HG02623 (cell line): ENCODE data around the gene HIBCH.
"Not testable (repeated sequence)": the region's sequence is repeated elsewhere in the genome, so short reads cannot be mapped to it uniquely, and the experiment has no call there.

Experiments used
- ATAC-seq: cut with Tn5 transposase; IDR thresholded peaks from one replicate; pipeline ENCODE4 v1.9.1; 2021; ENCODE audit warnings: moderate library complexity; ENCODE audit not compliant: unreplicated experiment

The HIBCH gene

GRCh38 chr2:190343536-190344275 is 24.1 kb upstream of the HIBCH start, which contains the start of gene INPP1:
TSS of gene INPP1 (plus strand) at chr2:190343589. CDS start at chr2:190360103, 16,514 bp downstream.
- ATAC-seq, result peak; percentile 51

- peak; percentile 37 for ATAC-seq
Measured at GRCh38 chr2:190343089-190343535, 23.5 kb upstream of the HIBCH start.

DNA sequence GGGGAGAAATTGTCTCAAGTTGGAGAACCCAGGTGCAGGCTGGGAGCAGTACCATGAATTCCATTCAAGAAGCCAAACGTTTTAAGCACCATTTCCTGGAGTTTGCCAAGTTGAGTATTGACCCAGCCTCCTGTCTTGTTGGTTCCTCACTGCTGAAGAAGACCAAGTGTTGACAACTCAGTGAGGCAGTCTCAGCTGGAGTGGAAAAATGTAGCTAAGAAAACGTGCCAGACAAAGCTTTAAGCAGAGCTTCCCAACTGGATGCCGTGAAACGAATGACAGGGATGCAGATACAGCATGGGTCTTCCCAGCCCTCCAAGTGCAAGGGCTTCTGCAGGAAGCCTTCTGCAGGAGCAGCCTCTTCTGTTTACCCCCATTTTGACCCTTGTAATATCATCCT is 23.0 kb upstream of the HIBCH start:
- no peak for ATAC-seq

- ATAC-seq, result no peak
Measured at GRCh38 chr2:190340369-190340768, 20.7 kb upstream of the HIBCH start.

- ATAC-seq, result no peak
Measured at GRCh38 chr2:190339394-190339793, 19.8 kb upstream of the HIBCH start.

DNA sequence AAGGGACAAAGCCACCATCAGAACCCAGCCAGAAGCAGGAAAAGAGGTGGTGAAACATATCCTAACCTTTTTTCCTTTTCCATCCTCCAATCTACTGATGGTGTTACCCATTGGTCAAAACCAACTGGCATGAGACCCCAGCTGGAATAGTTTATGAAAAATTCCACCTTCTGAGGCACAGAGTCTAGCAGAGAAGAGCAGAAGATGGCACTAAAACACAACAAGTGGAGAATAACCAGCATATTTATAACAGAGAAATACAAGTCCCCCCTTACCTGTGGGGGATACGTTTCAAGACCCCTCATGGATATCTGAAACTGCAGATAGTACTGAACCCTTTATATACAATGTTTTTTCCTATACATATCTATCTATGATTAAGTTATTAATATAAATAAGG is 18.8 kb upstream of the HIBCH start:
- no peak for ATAC-seq

DNA sequence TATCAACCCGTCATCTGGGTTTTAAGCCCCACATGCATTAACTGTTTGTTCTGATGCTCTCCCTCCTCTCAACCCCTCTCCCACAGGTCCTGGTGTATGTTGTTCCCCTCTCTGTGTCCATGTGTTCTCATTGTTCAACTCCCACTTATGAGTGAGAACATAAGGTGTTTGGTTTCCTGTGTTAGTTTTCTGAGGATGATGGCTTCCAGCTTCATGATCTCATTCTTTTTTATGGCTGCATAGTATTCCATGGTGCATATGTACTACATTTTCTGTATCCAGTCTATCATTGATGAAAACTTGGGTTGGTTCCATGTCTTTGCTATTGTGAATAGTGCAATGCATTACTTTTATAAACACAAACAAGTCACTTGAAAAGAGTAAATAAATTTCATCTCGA is 16.8 kb upstream of the HIBCH start:
- no peak for ATAC-seq

DNA sequence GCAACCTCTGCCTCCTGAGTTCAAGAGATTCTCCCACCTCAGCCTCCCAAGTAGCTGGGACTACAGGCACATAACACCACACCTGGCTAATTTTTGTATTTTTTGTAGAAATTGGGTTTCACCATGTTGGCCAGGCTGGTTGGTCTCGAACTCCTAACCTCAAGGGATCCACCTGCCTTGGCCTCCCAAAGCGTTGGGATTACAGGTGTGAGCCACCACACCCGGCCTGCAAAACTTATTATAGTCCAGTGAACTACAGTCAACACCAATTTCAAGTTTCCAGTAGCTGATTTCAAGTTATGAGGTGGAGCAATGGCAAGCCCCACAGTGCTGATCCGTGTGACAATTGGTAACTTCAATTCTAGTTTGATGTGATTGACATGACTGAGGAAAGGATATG is 16.0 kb upstream of the HIBCH start:
- ATAC-seq, result not testable (repeated sequence)

DNA sequence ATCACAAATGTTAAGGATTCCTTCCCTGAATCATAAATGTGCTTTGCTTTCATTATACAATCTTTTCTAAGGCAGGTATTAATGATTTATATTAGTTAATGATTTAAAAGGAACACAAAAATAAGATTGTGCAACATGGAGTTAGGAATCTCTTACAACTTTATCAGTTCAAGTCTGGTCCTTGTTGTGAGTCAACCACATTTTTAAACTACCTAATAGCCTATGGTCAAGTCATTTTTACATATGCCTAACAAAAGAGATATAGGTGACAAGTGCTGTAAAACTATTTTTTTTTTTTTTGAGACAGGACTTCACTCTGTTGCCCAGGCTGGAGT is 15.6 kb upstream of the HIBCH start:
- ATAC-seq, result no peak

- ATAC-seq, result no peak
Measured at GRCh38 chr2:190334479-190335224, 15.0 kb upstream of the HIBCH start.

- no peak for ATAC-seq
Measured at GRCh38 chr2:190333928-190334327, 14.3 kb upstream of the HIBCH start.

GRCh38 chr2:190333395-190333794 is 13.8 kb upstream of the HIBCH start:
- ATAC-seq, result no peak

GRCh38 chr2:190328573-190329147 is 9.0 kb upstream of the HIBCH start:
- no peak for ATAC-seq

DNA sequence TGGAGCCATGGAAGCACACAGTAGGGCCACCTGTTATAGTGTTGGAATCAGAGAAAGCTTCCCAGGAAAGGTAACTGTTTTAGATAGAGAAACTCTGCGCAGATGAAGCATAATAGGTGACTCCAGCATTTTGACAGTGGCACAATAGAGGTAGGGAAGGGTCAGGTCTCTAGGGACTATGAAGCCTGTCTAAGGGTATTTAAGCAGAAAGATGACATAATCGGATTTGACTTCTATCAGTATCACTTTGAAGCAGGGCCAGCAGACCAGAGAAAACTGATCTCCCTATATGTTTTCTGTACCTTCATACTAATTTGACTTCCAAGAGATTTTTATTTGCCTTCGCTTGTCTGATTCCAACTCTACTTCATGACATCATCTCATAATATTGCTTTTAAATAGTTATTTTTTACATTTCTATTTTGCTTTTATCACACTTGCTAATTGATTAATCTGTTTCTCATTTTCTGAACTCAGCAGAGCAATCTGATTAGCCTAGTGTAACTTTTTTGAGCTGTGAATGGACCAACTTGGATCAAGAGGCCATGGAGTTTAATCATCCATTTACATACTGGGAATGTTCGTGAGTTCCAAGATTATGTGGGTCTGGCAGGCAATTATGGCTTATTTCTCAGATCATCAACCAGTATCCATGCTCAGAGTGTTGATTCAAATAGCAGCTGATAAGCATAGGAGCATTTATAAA is 8.4 kb upstream of the HIBCH start:
- no peak for ATAC-seq

DNA sequence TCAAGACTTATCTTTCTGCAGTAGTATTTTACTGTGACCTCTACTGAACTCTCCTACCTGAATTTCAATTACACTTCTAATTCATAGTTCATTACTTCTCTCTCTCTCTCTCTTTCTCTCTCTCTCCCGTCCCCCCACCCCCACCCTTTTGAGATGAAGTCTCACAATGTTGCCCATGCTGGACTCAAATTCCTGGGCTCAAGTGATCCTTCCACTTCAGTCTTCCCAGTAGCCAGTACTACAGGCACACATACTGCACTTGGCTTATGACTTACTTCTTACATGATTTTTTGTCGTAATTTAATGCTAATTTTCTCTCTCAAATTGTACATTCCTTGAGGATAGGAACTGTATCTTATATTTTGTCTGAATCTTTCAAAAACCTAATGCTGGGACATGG is 6.0 kb upstream of the HIBCH start:
- no peak for ATAC-seq

DNA sequence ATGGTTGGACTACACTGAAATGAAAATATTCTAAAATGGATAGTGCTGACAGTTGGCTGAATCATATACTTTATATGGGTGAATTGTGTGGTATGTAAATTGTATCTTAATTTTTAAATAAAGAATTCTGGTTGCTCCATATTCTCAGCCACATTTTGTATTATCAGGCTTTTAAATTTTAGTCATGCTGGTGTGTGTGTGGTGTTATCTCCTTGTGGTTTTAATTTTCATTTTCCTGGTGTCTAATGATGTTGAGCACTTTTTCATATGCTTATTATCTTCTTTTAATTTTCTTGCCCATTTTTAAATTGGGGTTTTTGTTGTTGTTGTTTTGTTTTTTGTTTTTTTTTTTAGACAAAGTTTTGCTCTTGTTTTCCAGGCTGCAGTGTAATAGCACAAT is 3.8 kb upstream of the HIBCH start:
- no peak for ATAC-seq

DNA sequence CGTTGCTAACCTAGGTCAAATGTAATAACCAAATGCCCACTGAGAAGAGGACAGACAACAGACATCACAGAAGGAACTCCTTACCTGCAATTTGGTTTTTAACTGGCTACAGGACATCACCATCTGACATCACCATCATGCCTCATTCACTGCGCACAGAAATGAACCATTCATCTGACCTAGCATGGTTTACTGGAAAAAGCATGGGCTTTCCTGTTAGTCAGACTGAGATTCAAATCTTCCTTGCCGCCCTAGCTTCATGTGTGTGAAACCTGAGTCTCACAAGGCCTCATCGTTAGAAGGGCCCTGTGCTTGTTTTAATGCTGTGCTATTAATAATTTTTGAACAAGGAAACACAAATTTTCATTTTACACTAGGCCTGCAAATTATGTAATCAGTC is 1.1 kb upstream of the HIBCH start:
- no peak for ATAC-seq

- peak; percentile 28 for ATAC-seq
Measured at GRCh38 chr2:190318931-190319554, 583 bp downstream of the HIBCH start.

DNA sequence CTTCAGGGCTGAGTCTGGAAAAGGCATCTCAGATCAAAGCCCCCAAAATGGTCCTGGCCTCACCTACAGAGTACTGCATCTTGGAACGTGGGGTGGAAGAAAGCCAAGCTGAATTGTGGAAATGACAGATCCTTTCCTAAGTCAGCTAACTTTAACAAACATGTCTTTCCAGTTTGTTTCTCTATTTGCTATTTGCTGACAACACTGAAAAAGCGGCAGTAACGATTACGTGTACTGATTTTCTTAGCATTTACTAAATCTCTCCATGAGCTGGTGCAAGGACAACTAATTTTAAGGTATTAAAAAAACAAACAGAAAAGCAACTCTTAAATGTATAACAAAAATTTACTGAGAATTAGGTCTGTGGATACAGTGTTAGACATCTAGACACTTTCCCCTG is 1.1 kb downstream of the HIBCH start:
- ATAC-seq, result no peak

DNA sequence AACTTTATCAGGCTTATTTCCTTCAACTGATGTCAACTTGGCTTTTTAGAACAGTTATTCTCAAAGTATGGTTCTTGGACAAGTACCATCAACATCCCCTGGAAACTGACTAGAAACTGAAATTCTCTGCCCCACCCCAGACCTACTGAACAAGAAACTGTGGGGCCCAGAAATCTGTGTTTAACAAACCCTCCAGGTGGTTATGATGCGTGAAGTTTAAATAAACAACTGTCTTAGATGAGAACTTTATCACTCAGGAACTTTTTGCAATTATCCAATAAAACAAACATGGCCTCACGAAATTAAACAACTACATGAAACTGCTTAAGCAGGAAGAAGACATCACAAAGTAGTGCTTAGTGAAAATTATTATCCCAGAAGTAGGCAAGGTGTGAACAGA is 4.4 kb downstream of the HIBCH start:
- no peak for ATAC-seq

- ATAC-seq, result no peak
Measured at GRCh38 chr2:190313880-190314279, 5.7 kb downstream of the HIBCH start.
